Measurements from ENCODE around the gene EMD.
A peak's percentile ranks its signal among the peaks of the same experiment; 100 is the strongest.

EMD gene

GRCh38 chrX:154419189-154419588, 40.1 kb downstream of the EMD start:
- Mint-ChIP-seq H3K36me3 (ENCODE audit: low read depth) (peaks cover 12% of the 10 kb centered on the region), H3K4me3 (no peak overlapping the region), H3K27ac (peak overlapping the region; percentile 75), H3K27me3 (ENCODE audit: low read depth, poor library complexity) (no peaks in the 10 kb centered on the region), H3K9me3 (peaks cover 45% of the 10 kb centered on the region), H3K4me1 (no peaks in the 10 kb centered on the region)
- TF ChIP-seq CTCF (IDR thresholded peaks at IDR 0.05), result no peak
- DNase-seq, result no peak

GRCh38 chrX:154419688-154420401, 40.8 kb downstream of the EMD start:
- Mint-ChIP-seq H3K4me1 (no peaks in the 10 kb centered on the region), H3K36me3 (ENCODE audit: low read depth) (peaks cover 12% of the 10 kb centered on the region), H3K27me3 (ENCODE audit: low read depth, poor library complexity) (no peaks in the 10 kb centered on the region), H3K27ac (no peak overlapping the region), H3K9me3 (peaks cover 50% of the 10 kb centered on the region), H3K4me3 (no peak overlapping the region)
- DNase-seq, result no peak
- no peak for TF ChIP-seq CTCF (IDR thresholded peaks at IDR 0.05)

- no peak overlapping the region for H3K4me3 Mint-ChIP-seq
- peaks cover 8% of the 10 kb centered on the region for H3K36me3 Mint-ChIP-seq (ENCODE audit: low read depth)
- no peak for TF ChIP-seq CTCF (IDR thresholded peaks at IDR 0.05)
- H3K27ac Mint-ChIP-seq, result no peak overlapping the region
- DNase-seq, result no peak
- no peaks in the 10 kb centered on the region for H3K4me1 Mint-ChIP-seq
- H3K9me3 Mint-ChIP-seq, result peaks cover 49% of the 10 kb centered on the region
- no peaks in the 10 kb centered on the region for H3K27me3 Mint-ChIP-seq (ENCODE audit: low read depth, poor library complexity)
These were observed 41.3 kb downstream of the EMD start for GRCh38 chrX:154420402-154420756.

GRCh38 chrX:154426916-154427770, 48.0 kb downstream of the EMD start:
- peaks cover 25% of the 10 kb centered on the region for H3K4me1 Mint-ChIP-seq
- H3K36me3 Mint-ChIP-seq (ENCODE audit: low read depth), result peaks cover 8% of the 10 kb centered on the region
- DNase-seq, result no peak
- peaks cover 51% of the 10 kb centered on the region for H3K9me3 Mint-ChIP-seq
- peaks cover 5% of the 10 kb centered on the region for H3K27me3 Mint-ChIP-seq (ENCODE audit: low read depth, poor library complexity)
- H3K4me3 Mint-ChIP-seq, result no peak overlapping the region
- no peak for TF ChIP-seq CTCF (IDR thresholded peaks at IDR 0.05)
- H3K27ac Mint-ChIP-seq, result no peak overlapping the region

- peak; percentile 83 for DNase-seq
- peaks cover 12% of the 10 kb centered on the region for H3K36me3 Mint-ChIP-seq (ENCODE audit: low read depth)
- H3K9me3 Mint-ChIP-seq, result peaks cover 58% of the 10 kb centered on the region
- peaks cover 25% of the 10 kb centered on the region for H3K4me1 Mint-ChIP-seq
- H3K27me3 Mint-ChIP-seq (ENCODE audit: low read depth, poor library complexity), result peaks cover 8% of the 10 kb centered on the region
- peak within 1 kb of the TSS; percentile 80 for H3K4me3 Mint-ChIP-seq
- H3K27ac Mint-ChIP-seq, result no peak within 1 kb of the TSS
- TF ChIP-seq CTCF (IDR thresholded peaks at IDR 0.05), result no peak
These were observed 49.4 kb downstream of the EMD start, which contains the start of gene ATP6AP1 for GRCh38 chrX:154428176-154429171. ATP6AP1 (plus strand) TSS chrX:154428677; CDS start chrX:154428693, 16 bp downstream.
